Measurements from ENCODE around the gene VGLL1.

DNA sequence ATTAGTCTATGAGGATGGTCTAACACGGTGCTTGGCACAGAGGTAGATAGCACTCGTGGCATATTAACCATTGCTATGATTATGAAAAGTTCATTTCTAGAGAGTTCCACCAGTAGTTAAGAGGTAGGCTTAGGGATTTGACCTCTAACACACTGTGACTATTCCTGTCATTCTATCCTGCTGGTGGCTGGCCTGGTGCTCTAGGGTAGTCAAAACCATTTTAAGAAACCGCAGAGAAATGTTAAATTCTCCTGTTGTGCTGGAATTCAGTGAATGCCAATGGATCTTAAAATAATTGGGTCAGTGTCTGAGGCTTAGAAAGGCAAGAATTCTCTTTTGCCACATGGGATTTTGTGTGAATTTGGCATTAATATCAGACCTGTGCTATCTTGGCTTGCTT lies 53.9 kb downstream of the VGLL1 start:
- TF ChIP-seq EZH2phosphoT487 (IDR thresholded peaks at IDR 0.05; ENCODE audit: borderline replicate concordance), result no peak
- no peak for TF ChIP-seq ZNF274 (IDR thresholded peaks at IDR 0.05; ENCODE audit: low read depth, low read length)
- no peak for TF ChIP-seq EGR1 (IDR thresholded peaks at IDR 0.05; ENCODE audit: low read depth)
- no peak for TF ChIP-seq POLR2A (IDR thresholded peaks at IDR 0.05; ENCODE audit: borderline replicate concordance, extremely low read depth, insufficient read depth, insufficient read length)
- TF ChIP-seq, protein P1, sequence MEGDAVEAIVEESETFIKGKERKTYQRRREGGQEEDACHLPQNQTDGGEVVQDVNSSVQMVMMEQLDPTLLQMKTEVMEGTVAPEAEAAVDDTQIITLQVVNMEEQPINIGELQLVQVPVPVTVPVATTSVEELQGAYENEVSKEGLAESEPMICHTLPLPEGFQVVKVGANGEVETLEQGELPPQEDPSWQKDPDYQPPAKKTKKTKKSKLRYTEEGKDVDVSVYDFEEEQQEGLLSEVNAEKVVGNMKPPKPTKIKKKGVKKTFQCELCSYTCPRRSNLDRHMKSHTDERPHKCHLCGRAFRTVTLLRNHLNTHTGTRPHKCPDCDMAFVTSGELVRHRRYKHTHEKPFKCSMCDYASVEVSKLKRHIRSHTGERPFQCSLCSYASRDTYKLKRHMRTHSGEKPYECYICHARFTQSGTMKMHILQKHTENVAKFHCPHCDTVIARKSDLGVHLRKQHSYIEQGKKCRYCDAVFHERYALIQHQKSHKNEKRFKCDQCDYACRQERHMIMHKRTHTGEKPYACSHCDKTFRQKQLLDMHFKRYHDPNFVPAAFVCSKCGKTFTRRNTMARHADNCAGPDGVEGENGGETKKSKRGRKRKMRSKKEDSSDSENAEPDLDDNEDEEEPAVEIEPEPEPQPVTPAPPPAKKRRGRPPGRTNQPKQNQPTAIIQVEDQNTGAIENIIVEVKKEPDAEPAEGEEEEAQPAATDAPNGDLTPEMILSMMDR (IDR thresholded peaks at IDR 0.05 in 2 of 3, conservative IDR thresholded peaks at IDR 0.05 in 1 of 3; ENCODE audit: borderline replicate concordance in 1 of 3, insufficient read depth in 1 of 3, low read depth in 2 of 3, low read length in 2 of 3), result no peak
- no peak for TF ChIP-seq SIN3A (IDR thresholded peaks at IDR 0.05; ENCODE audit: low read depth)
- no peak for TF ChIP-seq CEBPB (IDR thresholded peaks at IDR 0.05; ENCODE audit: low read depth)
- no peak for TF ChIP-seq POLR2AphosphoS5 (IDR thresholded peaks at IDR 0.05; ENCODE audit: low read depth, low read length)
- TF ChIP-seq YY1 (IDR thresholded peaks at IDR 0.05; ENCODE audit: extremely low read depth, insufficient replicate concordance, low read depth, low read length), result no peak
- TF ChIP-seq JUND (IDR thresholded peaks at IDR 0.05), result no peak
- TF ChIP-seq SP1 (IDR thresholded peaks at IDR 0.05; ENCODE audit: low read depth), result no peak
- no peak for TF ChIP-seq ZFX (IDR thresholded peaks at IDR 0.05)
- no peak for TF ChIP-seq EZH2 (IDR thresholded peaks at IDR 0.05)
